IMR-90 (cell line): ENCODE measurements around the gene POLR2C. TPM values are rescaled to one million over a fixed set of nuclear protein-coding genes. Genes with fewer than 3 reads are reported as not detected.
A peak's percentile ranks its signal among the peaks of the same experiment; 100 is the strongest.

ENCODE experiments used
- ATAC-seq: fragments of 200-7000 bp; cut with Tn5 transposase; 2 replicates; pipeline ENCODE4 v1.9.1; 2020; ENCODE audit warnings: low read depth, mild to moderate bottlenecking, moderate library complexity
- BruUV-seq: library from RNA; stranded (reverse); fragments of 400-500 nt; replicated peaks from 2 replicates; lab custom pipeline; 2021; lab: Mats Ljungman, UMichigan
- CTCF ChIA-PET: fragments of 300-600 bp; formaldehyde crosslinking; extraction: SDS; loops from one replicate; lab custom pipeline; 2021; ENCODE audit warnings: antibody characterized with exemption; lab: Yijun Ruan, JAX
- POLR2A ChIA-PET: fragments of 300-600 bp; sonication (Branson Sonifier 250); formaldehyde crosslinking; loops from one replicate; lab custom pipeline; 2022; ENCODE audit warnings: antibody characterized with exemption; ENCODE audit not compliant: unreplicated experiment; lab: Charles Lee
- DNase-seq: peaks from one replicate; pipeline ENCODE4 v3.0.0; 2013
- H2AFZ ChIP-seq: replicated peaks from 2 replicates; pipeline ENCODE3; 2013; ENCODE audit warnings: low read length, mild to moderate bottlenecking; ENCODE audit not compliant: poor library complexity
- H2AK5ac ChIP-seq: 2 replicates; pipeline ENCODE4 v1.6.1; 2013; ENCODE audit warnings: low read depth, low read length, inconsistent platforms
- H2AK9ac ChIP-seq: replicated peaks from 2 replicates; pipeline ENCODE3; 2013; ENCODE audit warnings: mild to moderate bottlenecking, low read depth, low read length, moderate library complexity; ENCODE audit not compliant: poor library complexity
- H2BK120ac ChIP-seq: 2 replicates; pipeline ENCODE4 v1.6.1; 2013; ENCODE audit warnings: low read depth, low read length, inconsistent platforms
- H2BK15ac ChIP-seq: 3 replicates; pipeline ENCODE4 v1.6.1; 2013; ENCODE audit warnings: low read depth, low read length, inconsistent platforms
- H2BK20ac ChIP-seq: 2 replicates; pipeline ENCODE4 v1.6.1; 2013; ENCODE audit warnings: low read depth, mild to moderate bottlenecking, inconsistent platforms, low read length, moderate library complexity
- H2BK5ac ChIP-seq: 2 replicates; pipeline ENCODE4 v1.6.1; 2013; ENCODE audit warnings: mild to moderate bottlenecking, low read depth, low read length, inconsistent platforms; ENCODE audit not compliant: poor library complexity, severe bottlenecking
- H3K14ac ChIP-seq: replicated peaks from 2 replicates; pipeline ENCODE4 v1.6.1; 2013; ENCODE audit warnings: low read depth, low read length, inconsistent platforms
- H3K18ac ChIP-seq: 2 replicates; pipeline ENCODE4 v1.6.1; 2013; ENCODE audit warnings: low read depth, low read length, control low read depth
- H3K23ac ChIP-seq: 2 replicates; pipeline ENCODE4 v1.6.1; 2013; ENCODE audit warnings: low read depth, low read length, inconsistent platforms
- H3K27ac ChIP-seq: 2 replicates; pipeline ENCODE4 v1.5.1; 2013; ENCODE audit warnings: mild to moderate bottlenecking, control low read depth, low read length; ENCODE audit not compliant: insufficient read depth
- H3K27me3 ChIP-seq: 2 replicates; pipeline ENCODE4 v1.6.1; 2013; ENCODE audit warnings: low read length; ENCODE audit not compliant: control insufficient read depth, insufficient read depth
- H3K36me3 ChIP-seq: 2 replicates; pipeline ENCODE4 v1.6.1; 2013; ENCODE audit warnings: low read length, mixed read lengths; ENCODE audit not compliant: control insufficient read depth, insufficient read depth
- H3K4ac ChIP-seq: 2 replicates; pipeline ENCODE4 v1.6.1; 2013; ENCODE audit warnings: low read depth, low read length, inconsistent platforms
- H3K4me1 ChIP-seq: 2 replicates; pipeline ENCODE4 v1.6.1; 2013; ENCODE audit warnings: low read length, mixed read lengths; ENCODE audit not compliant: control insufficient read depth, insufficient read depth
- H3K4me2 ChIP-seq: 2 replicates; pipeline ENCODE4 v1.6.1; 2013; ENCODE audit warnings: low read depth, mild to moderate bottlenecking, control low read depth, low read length, moderate library complexity
- H3K4me3 ChIP-seq: 2 replicates; pipeline ENCODE4 v1.5.1; 2013; ENCODE audit warnings: low read depth, mild to moderate bottlenecking, control low read depth, low read length, moderate library complexity; ENCODE audit not compliant: insufficient read depth
- H3K56ac ChIP-seq: 2 replicates; pipeline ENCODE4 v1.6.1; 2013; ENCODE audit warnings: low read length, inconsistent platforms; ENCODE audit not compliant: insufficient read depth; ENCODE audit errors: extremely low read depth
- H3K79me1 ChIP-seq, 2 experiments: 2 replicates each; pipeline ENCODE4 v1.6.1; 2013; ENCODE audit warnings: low read length in 2 of 2, inconsistent platforms in 1 of 2, low read depth in 1 of 2
- H3K9ac ChIP-seq: 2 replicates; pipeline ENCODE4 v1.6.1; 2013; ENCODE audit warnings: low read depth, low read length, control low read depth
- H3K9me1 ChIP-seq: 2 replicates; pipeline ENCODE4 v1.6.1; 2013; ENCODE audit warnings: low read length, inconsistent platforms; ENCODE audit not compliant: insufficient read depth
- H3K9me3 ChIP-seq: 2 replicates; pipeline ENCODE4 v1.6.1; 2013; ENCODE audit warnings: low read length; ENCODE audit not compliant: control insufficient read depth, insufficient read depth
- H4K20me1 ChIP-seq: 2 replicates; pipeline ENCODE4 v1.6.1; 2013; ENCODE audit warnings: low read length, inconsistent platforms; ENCODE audit not compliant: insufficient read depth
- H4K5ac ChIP-seq: 2 replicates; pipeline ENCODE4 v1.6.1; 2013; ENCODE audit warnings: mild to moderate bottlenecking, low read depth, low read length, control low read depth
- H4K8ac ChIP-seq, 2 experiments: 2 replicates each; pipeline ENCODE4 v1.6.1; 2013; ENCODE audit warnings: low read depth in 2 of 2, low read length in 2 of 2, control low read depth in 1 of 2, inconsistent platforms in 1 of 2
- H4K91ac ChIP-seq: 2 replicates; pipeline ENCODE4 v1.6.1; 2013; ENCODE audit warnings: low read depth, low read length, inconsistent platforms; ENCODE audit not compliant: insufficient read depth
- BHLHE40 ChIP-seq: fragments of 150-350 bp; IDR thresholded peaks from 2 replicates; pipeline ENCODE4 v1.6.1; 2016; ENCODE audit warnings: mild to moderate bottlenecking, low read depth, low read length
- CEBPB ChIP-seq: IDR thresholded peaks from 2 replicates; pipeline ENCODE4 v1.6.1; 2012; ENCODE audit warnings: low read depth, low read length, improper control_type of control experiment
- CHD1 ChIP-seq: IDR thresholded peaks from 2 replicates; pipeline ENCODE4 v1.6.1; 2012; ENCODE audit warnings: low read depth, low read length, improper control_type of control experiment
- CTCF ChIP-seq: conservative IDR thresholded peaks from 2 replicates; pipeline ENCODE4 v1.5.1; 2012; ENCODE audit warnings: mild to moderate bottlenecking, low read depth, low read length, improper control_type of control experiment
- ELK1 ChIP-seq: fragments of 150-350 bp; IDR thresholded peaks from 2 replicates; pipeline ENCODE4 v1.6.1; 2016; ENCODE audit warnings: low read depth, mild to moderate bottlenecking, low read length, moderate library complexity, borderline replicate concordance
- FOS ChIP-seq: fragments of 150-350 bp; IDR thresholded peaks from 2 replicates; pipeline ENCODE4 v1.6.1; 2016; ENCODE audit warnings: low read depth, low read length
- MAFK ChIP-seq: IDR thresholded peaks from 2 replicates; pipeline ENCODE4 v1.6.1; 2012; ENCODE audit warnings: low read depth, low read length, improper control_type of control experiment
- MAZ ChIP-seq: IDR thresholded peaks from 2 replicates; pipeline ENCODE4 v1.6.1; 2012; ENCODE audit warnings: low read depth, mild to moderate bottlenecking, low read length, improper control_type of control experiment, moderate library complexity, borderline replicate concordance
- MXI1 ChIP-seq: IDR thresholded peaks from 2 replicates; pipeline ENCODE4 v1.6.1; 2012; ENCODE audit warnings: low read depth, mild to moderate bottlenecking, low read length, moderate library complexity, borderline replicate concordance
- NFE2L2 ChIP-seq: fragments of 150-350 bp; IDR thresholded peaks from 2 replicates; pipeline ENCODE4 v1.6.1; 2016; ENCODE audit warnings: low read depth, mild to moderate bottlenecking, low read length
- POLR2A ChIP-seq: IDR thresholded peaks from 2 replicates; pipeline ENCODE4 v1.6.1; 2012; ENCODE audit warnings: mild to moderate bottlenecking, low read depth, low read length
- RCOR1 ChIP-seq: IDR thresholded peaks from 2 replicates; pipeline ENCODE4 v1.6.1; 2012; ENCODE audit warnings: mild to moderate bottlenecking, low read length, improper control_type of control experiment; ENCODE audit not compliant: insufficient replicate concordance
- SMC3 ChIP-seq: fragments of 150-350 bp; IDR thresholded peaks from 2 replicates; pipeline ENCODE4 v1.6.1; 2016; ENCODE audit warnings: low read depth, mild to moderate bottlenecking, antibody characterized with exemption, low read length, moderate library complexity
- USF2 ChIP-seq: fragments of 150-350 bp; IDR thresholded peaks from 2 replicates; pipeline ENCODE4 v1.6.1; 2017; ENCODE audit warnings: mild to moderate bottlenecking, antibody characterized with exemption, low read length, low read depth
- WGBS, 2 experiments: methylation state at CpG; one replicate each; pipeline versions ENCODE4 v1.1.5 to v1.1.7; 2013; ENCODE audit warnings: missing lambda C conversion rate in 2 of 2; ENCODE audit not compliant: insufficient read length in 1 of 2; ENCODE audit errors: extremely low coverage in 2 of 2; 5-methylcytosine and 5-hydroxymethylcytosine counted together
- dilution Hi-C: fragments of 300-500 bp; cut with HindIII; formaldehyde crosslinking; loops from one replicate; pipeline ENCODE4 v1.14.3; 2018; ENCODE audit warnings: low sequenced_read_pairs; ENCODE audit not compliant: unreplicated experiment
- in situ Hi-C: fragments of 300-500 bp; cut with MboI; formaldehyde crosslinking; loops from 3 replicates; pipeline ENCODE4 v1.14.3; 2019; ENCODE audit warnings: low sequenced_read_pairs, inconsistent platforms, mixed read lengths
- intact Hi-C: fragments of 100-400 bp; cut with micrococcal nuclease; formaldehyde crosslinking; loops from 2 replicates; pipeline ENCODE4 v1.10.0; 2022
- polyA plus RNA-seq, 3 experiments: library from polyadenylated mRNA; depleted of rRNA; stranded (reverse); fragments of >200 nt; gene quantifications; 2 replicates each; pipeline ENCODE4 v1.2.3, GENCODE V29; 2012; ENCODE audit warnings: low replicate concordance in 1 of 3
- total RNA-seq: library from RNA; depleted of rRNA; stranded (reverse); fragments of >200 nt; gene quantifications from 2 replicates; pipeline ENCODE4 v1.2.3, GENCODE V29; 2012

The POLR2C gene
- total and polyA plus RNA-seq, 2 of the 4 experiments (the other 2 are of a cell fraction) = 137 to 340 TPM

- no peak overlapping the region for H3K4ac ChIP-seq
- no peak overlapping the region for H4K5ac ChIP-seq
- H2BK15ac ChIP-seq = no peak overlapping the region
- H3K9ac ChIP-seq = no peak overlapping the region
- 0 out of 2 replicates have a peak, but pooled peaks cover 8% of the 10 kb centered on the region for H4K20me1 ChIP-seq
- H3K4me1 ChIP-seq = peaks cover 12% of the 10 kb centered on the region
- no peaks in the 10 kb centered on the region for H3K27me3 ChIP-seq
- CTCF ChIA-PET = interaction anchor here (0.7 kb wide), 1 partner anchor 20 kb away, joined by 3 read pairs; no protein-coding TSS in a partner anchor
- H3K14ac ChIP-seq = no peak overlapping the region
- H2AK5ac ChIP-seq = no peak overlapping the region
- WGBS, 2 experiments = 89% methylated on average over 16 of the region's 30 CpGs; no CpG with 5 or more reads in 1 of the 2 experiments
- no peak overlapping the region for H2BK20ac ChIP-seq
- H2BK5ac ChIP-seq = no peak overlapping the region
- H3K9me1 ChIP-seq = no peaks in the 10 kb centered on the region
- H3K36me3 ChIP-seq = peaks cover 34% of the 10 kb centered on the region
- no peaks in the 10 kb centered on the region for H3K9me3 ChIP-seq
- no peak overlapping the region for H4K8ac ChIP-seq
- POLR2A ChIA-PET = no interaction called here
- DNase-seq (no peak), ATAC-seq (no peak)
- H4K91ac ChIP-seq = no peak overlapping the region
- H2AFZ ChIP-seq = peak overlapping the region; percentile 38
- in situ Hi-C loops (no loop called here), intact Hi-C loops (no loop called here), dilution Hi-C loops (no loop called here)
- no peak overlapping the region for H2AK9ac ChIP-seq
- no peak overlapping the region for H3K56ac ChIP-seq
- H3K27ac ChIP-seq = no peak overlapping the region
- no peak overlapping the region for H3K4me3 ChIP-seq
- H3K79me1 ChIP-seq = peaks cover 9 to 22% of the 10 kb centered on the region in 2 experiments
- H3K4me2 ChIP-seq = no peak overlapping the region
- no TSS peak for BruUV-seq
- no peak overlapping the region for H3K23ac ChIP-seq
- H2BK120ac ChIP-seq = no peak overlapping the region
- H3K18ac ChIP-seq = no peak overlapping the region
- TF ChIP-seq CTCF = no peak
- TF ChIP-seq CHD1 = no peak
- TF ChIP-seq MAFK = no peak
- TF ChIP-seq CEBPB = no peak
- TF ChIP-seq FOS = no peak
- no peak for TF ChIP-seq USF2
- no peak for TF ChIP-seq MXI1
- TF ChIP-seq SMC3 = no peak
- no peak for TF ChIP-seq RCOR1
- no peak for TF ChIP-seq NFE2L2
- TF ChIP-seq MAZ = no peak
- no peak for TF ChIP-seq BHLHE40
- no peak for TF ChIP-seq ELK1
- TF ChIP-seq POLR2A = no peak
Observed at GRCh38 chr16:57474671-57475661, 12.5 kb downstream of the POLR2C start.
